WTC11 (cell line): ENCODE measurements around the gene TANC1. TPM values are rescaled to one million over a fixed set of nuclear protein-coding genes. Genes with fewer than 3 reads are reported as not detected.

Source experiments
- ATAC-seq: fragments of 200-7000 bp; cut with Tn5 transposase; 2 replicates; pipeline ENCODE4 v1.10.0; 2021; ENCODE audit warnings: mild to moderate bottlenecking, moderate library complexity
- CTCF ChIA-PET: fragments of 300-600 bp; sonication (Branson Sonifier 250); formaldehyde crosslinking; loops from one replicate; lab custom pipeline; 2021; ENCODE audit warnings: antibody characterized with exemption; lab: Charles Lee
- POLR2A ChIA-PET: fragments of 350-600 bp; sonication (Branson Sonifier 250); formaldehyde crosslinking; loops from one replicate; lab custom pipeline; 2021; ENCODE audit warnings: antibody characterized with exemption; lab: Charles Lee
- DNase-seq: peaks from one replicate; pipeline ENCODE4 v3.0.0; 2021; ENCODE audit warnings: low spot score
- H3K27ac Mint-ChIP-seq: 2 replicates; pipeline ENCODE4 v1.8.0; 2021; ENCODE audit warnings: mixed read lengths
- H3K27me3 Mint-ChIP-seq: 2 replicates; pipeline ENCODE4 v1.8.0; 2021; ENCODE audit warnings: low read depth, mild to moderate bottlenecking, moderate library complexity, mixed read lengths
- H3K36me3 Mint-ChIP-seq: 2 replicates; pipeline ENCODE4 v1.8.0; 2021; ENCODE audit warnings: mixed read lengths
- H3K4me1 Mint-ChIP-seq: 2 replicates; pipeline ENCODE4 v1.8.0; 2022; ENCODE audit warnings: mixed read lengths
- H3K4me3 Mint-ChIP-seq: 2 replicates; pipeline ENCODE4 v1.8.0; 2021; ENCODE audit warnings: mild to moderate bottlenecking, moderate library complexity, mixed read lengths
- H3K9me3 Mint-ChIP-seq: 2 replicates; pipeline ENCODE4 v1.8.0; 2021; ENCODE audit warnings: mixed read lengths
- ETV6 ChIP-seq: sonication (generic); formaldehyde crosslinking; IDR thresholded peaks from 2 replicates; pipeline ENCODE4 v1.8.1; 2022; ENCODE audit warnings: mild to moderate bottlenecking, missing genetic modification reagents
- FOXJ3 ChIP-seq: sonication (generic); formaldehyde crosslinking; IDR thresholded peaks from 2 replicates; pipeline ENCODE4 v1.9.0; 2021; ENCODE audit warnings: missing genetic modification reagents, mild to moderate bottlenecking, borderline replicate concordance
- HMGA2 ChIP-seq: fragments of 250-450 bp; sonication (Bioruptor Pico); IDR thresholded peaks from 2 replicates; pipeline ENCODE4 v1.4.0; 2021; ENCODE audit warnings: mild to moderate bottlenecking, moderate library complexity
- NR1H2 ChIP-seq: sonication (generic); formaldehyde crosslinking; IDR thresholded peaks from 2 replicates; pipeline ENCODE4 v1.9.0; 2021; ENCODE audit warnings: mild to moderate bottlenecking, moderate library complexity, missing genetic modification reagents
- SP1 ChIP-seq: sonication (generic); formaldehyde crosslinking; conservative IDR thresholded peaks from 2 replicates; pipeline ENCODE4 v1.8.1; 2022; ENCODE audit warnings: missing genetic modification reagents
- TCF7 ChIP-seq: sonication (generic); formaldehyde crosslinking; IDR thresholded peaks from 2 replicates; pipeline ENCODE4 v1.8.0; 2022; ENCODE audit warnings: mild to moderate bottlenecking, low read depth, missing genetic modification reagents, moderate library complexity
- TEAD4 ChIP-seq: sonication (generic); formaldehyde crosslinking; IDR thresholded peaks from 2 replicates; pipeline ENCODE4 v1.8.0; 2022; ENCODE audit warnings: mild to moderate bottlenecking, missing genetic modification reagents
- ZNF138 ChIP-seq: sonication (generic); formaldehyde crosslinking; conservative IDR thresholded peaks from 2 replicates; pipeline ENCODE4 v1.8.1; 2022; ENCODE audit warnings: mild to moderate bottlenecking, moderate library complexity, missing genetic modification reagents
- ZNF317 ChIP-seq: sonication (generic); formaldehyde crosslinking; IDR thresholded peaks from 2 replicates; pipeline ENCODE4 v1.8.1; 2023; ENCODE audit warnings: low read depth, mild to moderate bottlenecking, moderate library complexity, missing genetic modification reagents, borderline replicate concordance
- ZNF416 ChIP-seq: fragments of 250-450 bp; sonication (Bioruptor Pico); IDR thresholded peaks from 2 replicates; pipeline ENCODE4 v1.9.0; 2021; ENCODE audit warnings: mild to moderate bottlenecking, inconsistent platforms
- ZNF423 ChIP-seq: fragments of 250-450 bp; sonication (Bioruptor Pico); IDR thresholded peaks from 2 replicates; pipeline ENCODE4 v2.1.2; 2022; ENCODE audit warnings: mild to moderate bottlenecking, moderate library complexity
- total RNA-seq: library from RNA; stranded (reverse); gene quantifications from 3 replicates; pipeline ENCODE4 v1.2.3, GENCODE V29; 2021
- TF ChIP-seq, protein P1 (sequence below): sonication (generic); formaldehyde crosslinking; IDR thresholded peaks from 2 replicates; pipeline ENCODE4 v1.8.1; 2022; ENCODE audit warnings: low read depth, missing genetic modification reagents, borderline replicate concordance
- TF ChIP-seq, protein P2 (sequence below): sonication (generic); formaldehyde crosslinking; IDR thresholded peaks from 2 replicates; pipeline ENCODE4 v1.8.0; 2023; ENCODE audit warnings: missing genetic modification reagents
- TF ChIP-seq, protein P3 (sequence below): sonication (generic); formaldehyde crosslinking; IDR thresholded peaks from 2 replicates; pipeline ENCODE4 v1.8.1; 2023; ENCODE audit warnings: mild to moderate bottlenecking, missing genetic modification reagents
- TF ChIP-seq, protein P4 (sequence below): sonication (generic); formaldehyde crosslinking; IDR thresholded peaks from 2 replicates; pipeline ENCODE4 v1.8.1; 2022; ENCODE audit warnings: low read depth, mild to moderate bottlenecking, moderate library complexity, missing genetic modification reagents, borderline replicate concordance
- TF ChIP-seq, protein P5 (sequence below): sonication (generic); formaldehyde crosslinking; IDR thresholded peaks from 2 replicates; pipeline ENCODE4 v1.8.1; 2023; ENCODE audit warnings: mild to moderate bottlenecking, missing genetic modification reagents, moderate library complexity
- TF ChIP-seq, protein P6 (sequence below): fragments of 250-450 bp; sonication (Bioruptor Pico); IDR thresholded peaks from 2 replicates; pipeline ENCODE4 v1.9.0; 2021; ENCODE audit warnings: moderate library complexity, mild to moderate bottlenecking, inconsistent platforms, borderline replicate concordance
- TF ChIP-seq, protein P7 (sequence below): sonication (generic); formaldehyde crosslinking; IDR thresholded peaks from 2 replicates; pipeline ENCODE4 v1.8.0; 2022; ENCODE audit warnings: mild to moderate bottlenecking, missing genetic modification reagents

The TANC1 gene
- total RNA-seq, 1 experiment from 2014 or later, result 11.6 TPM

DNA sequence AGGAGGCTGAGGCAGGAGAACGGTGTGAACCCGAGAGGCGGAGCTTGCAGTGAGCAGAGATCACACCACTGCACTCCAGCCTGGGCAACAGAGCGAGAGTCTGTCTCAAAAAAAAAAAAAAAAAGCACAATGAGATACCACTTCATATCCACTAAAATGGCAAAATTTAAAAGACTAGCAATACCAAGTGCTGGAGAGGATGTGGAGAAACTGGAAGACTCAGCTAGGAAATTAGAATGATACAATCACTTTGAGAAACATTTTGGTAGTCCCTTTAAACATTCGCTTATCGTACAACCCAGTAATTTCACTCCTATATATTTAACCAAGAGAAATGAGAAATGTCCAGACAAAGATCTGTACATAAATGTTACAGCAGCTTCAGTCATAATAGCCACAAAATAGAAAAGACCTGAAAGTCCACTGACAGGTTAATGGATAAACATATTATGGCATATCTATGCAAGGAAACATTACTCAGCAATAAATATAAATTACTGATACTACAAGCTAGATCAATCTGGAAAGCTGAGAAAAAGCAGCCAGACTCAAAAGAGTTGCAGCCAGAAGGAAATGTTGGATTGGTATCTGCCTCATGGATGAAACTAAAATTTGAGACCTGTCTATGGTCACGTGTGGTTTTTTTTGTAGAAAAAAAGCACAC lies 278.0 kb downstream of the TANC1 start (continued):
- TF ChIP-seq, protein P1, sequence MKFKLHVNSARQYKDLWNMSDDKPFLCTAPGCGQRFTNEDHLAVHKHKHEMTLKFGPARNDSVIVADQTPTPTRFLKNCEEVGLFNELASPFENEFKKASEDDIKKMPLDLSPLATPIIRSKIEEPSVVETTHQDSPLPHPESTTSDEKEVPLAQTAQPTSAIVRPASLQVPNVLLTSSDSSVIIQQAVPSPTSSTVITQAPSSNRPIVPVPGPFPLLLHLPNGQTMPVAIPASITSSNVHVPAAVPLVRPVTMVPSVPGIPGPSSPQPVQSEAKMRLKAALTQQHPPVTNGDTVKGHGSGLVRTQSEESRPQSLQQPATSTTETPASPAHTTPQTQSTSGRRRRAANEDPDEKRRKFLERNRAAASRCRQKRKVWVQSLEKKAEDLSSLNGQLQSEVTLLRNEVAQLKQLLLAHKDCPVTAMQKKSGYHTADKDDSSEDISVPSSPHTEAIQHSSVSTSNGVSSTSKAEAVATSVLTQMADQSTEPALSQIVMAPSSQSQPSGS (CRISPR knock-in tag), result no peak
- TF ChIP-seq ETV6 (no peak), ZNF317 (CRISPR knock-in tag) (no peak), FOXJ3 (CRISPR knock-in tag) (no peak), TCF7 (CRISPR knock-in tag) (no peak), SP1 (CRISPR knock-in tag) (no peak)
- TF ChIP-seq, protein P2, sequence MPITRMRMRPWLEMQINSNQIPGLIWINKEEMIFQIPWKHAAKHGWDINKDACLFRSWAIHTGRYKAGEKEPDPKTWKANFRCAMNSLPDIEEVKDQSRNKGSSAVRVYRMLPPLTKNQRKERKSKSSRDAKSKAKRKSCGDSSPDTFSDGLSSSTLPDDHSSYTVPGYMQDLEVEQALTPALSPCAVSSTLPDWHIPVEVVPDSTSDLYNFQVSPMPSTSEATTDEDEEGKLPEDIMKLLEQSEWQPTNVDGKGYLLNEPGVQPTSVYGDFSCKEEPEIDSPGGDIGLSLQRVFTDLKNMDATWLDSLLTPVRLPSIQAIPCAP, result no peak

DNA sequence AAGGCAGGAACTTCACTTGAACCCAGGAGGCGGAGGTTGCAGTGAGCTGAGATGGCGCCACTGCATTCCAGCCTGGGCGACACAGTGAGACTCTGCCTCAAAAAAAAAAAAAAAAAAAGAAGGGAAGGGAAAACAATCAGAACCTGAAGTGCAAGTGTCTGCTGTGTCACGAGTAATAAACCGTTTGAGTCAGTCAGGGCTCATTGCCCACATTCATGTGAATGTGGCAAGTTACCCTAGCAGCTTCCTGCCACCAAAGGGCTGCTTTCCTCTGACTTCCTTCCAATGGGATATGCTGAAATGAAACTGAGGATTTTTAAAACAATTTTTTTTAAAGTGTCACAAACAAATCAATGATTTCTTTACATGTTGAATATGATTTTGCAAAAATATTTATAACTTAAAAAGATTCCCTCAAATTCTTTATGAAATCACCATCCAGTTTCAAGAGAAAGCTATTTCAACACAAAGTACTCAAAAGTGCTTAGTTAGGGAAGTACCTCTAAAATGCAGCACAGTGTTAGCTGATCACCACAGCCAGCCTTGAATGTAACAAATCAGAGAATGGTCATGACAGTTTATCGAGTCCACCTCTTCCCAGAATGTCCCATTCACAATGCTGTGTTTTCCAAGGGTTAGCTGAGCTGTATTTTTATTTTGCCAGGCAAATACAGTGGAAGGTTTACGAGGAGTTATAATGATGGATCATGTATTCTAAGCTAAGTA lies 281.7 kb downstream of the TANC1 start:
- H3K27me3 Mint-ChIP-seq, result no peaks in the 10 kb centered on the region
- DNase-seq (no peak), ATAC-seq (no peak)
- TF ChIP-seq, protein P3, sequence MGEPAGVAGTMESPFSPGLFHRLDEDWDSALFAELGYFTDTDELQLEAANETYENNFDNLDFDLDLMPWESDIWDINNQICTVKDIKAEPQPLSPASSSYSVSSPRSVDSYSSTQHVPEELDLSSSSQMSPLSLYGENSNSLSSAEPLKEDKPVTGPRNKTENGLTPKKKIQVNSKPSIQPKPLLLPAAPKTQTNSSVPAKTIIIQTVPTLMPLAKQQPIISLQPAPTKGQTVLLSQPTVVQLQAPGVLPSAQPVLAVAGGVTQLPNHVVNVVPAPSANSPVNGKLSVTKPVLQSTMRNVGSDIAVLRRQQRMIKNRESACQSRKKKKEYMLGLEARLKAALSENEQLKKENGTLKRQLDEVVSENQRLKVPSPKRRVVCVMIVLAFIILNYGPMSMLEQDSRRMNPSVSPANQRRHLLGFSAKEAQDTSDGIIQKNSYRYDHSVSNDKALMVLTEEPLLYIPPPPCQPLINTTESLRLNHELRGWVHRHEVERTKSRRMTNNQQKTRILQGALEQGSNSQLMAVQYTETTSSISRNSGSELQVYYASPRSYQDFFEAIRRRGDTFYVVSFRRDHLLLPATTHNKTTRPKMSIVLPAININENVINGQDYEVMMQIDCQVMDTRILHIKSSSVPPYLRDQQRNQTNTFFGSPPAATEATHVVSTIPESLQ, result no peak
- TF ChIP-seq NR1H2, result no peak
- TF ChIP-seq, protein P4, sequence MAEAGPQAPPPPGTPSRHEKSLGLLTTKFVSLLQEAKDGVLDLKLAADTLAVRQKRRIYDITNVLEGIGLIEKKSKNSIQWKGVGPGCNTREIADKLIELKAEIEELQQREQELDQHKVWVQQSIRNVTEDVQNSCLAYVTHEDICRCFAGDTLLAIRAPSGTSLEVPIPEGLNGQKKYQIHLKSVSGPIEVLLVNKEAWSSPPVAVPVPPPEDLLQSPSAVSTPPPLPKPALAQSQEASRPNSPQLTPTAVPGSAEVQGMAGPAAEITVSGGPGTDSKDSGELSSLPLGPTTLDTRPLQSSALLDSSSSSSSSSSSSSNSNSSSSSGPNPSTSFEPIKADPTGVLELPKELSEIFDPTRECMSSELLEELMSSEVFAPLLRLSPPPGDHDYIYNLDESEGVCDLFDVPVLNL (CRISPR knock-in tag), result no peak
- TF ChIP-seq, protein P1 (CRISPR knock-in tag), result no peak
- TF ChIP-seq, protein P5, sequence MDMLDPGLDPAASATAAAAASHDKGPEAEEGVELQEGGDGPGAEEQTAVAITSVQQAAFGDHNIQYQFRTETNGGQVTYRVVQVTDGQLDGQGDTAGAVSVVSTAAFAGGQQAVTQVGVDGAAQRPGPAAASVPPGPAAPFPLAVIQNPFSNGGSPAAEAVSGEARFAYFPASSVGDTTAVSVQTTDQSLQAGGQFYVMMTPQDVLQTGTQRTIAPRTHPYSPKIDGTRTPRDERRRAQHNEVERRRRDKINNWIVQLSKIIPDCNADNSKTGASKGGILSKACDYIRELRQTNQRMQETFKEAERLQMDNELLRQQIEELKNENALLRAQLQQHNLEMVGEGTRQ, result no peak
- no peak for TF ChIP-seq ZNF138 (CRISPR knock-in tag)
- no peak for TF ChIP-seq ZNF423 (CRISPR knock-in tag)
- no peak for TF ChIP-seq ZNF416 (CRISPR knock-in tag)
- TF ChIP-seq HMGA2 (CRISPR knock-in tag), result no peak
- TF ChIP-seq, protein P6, sequence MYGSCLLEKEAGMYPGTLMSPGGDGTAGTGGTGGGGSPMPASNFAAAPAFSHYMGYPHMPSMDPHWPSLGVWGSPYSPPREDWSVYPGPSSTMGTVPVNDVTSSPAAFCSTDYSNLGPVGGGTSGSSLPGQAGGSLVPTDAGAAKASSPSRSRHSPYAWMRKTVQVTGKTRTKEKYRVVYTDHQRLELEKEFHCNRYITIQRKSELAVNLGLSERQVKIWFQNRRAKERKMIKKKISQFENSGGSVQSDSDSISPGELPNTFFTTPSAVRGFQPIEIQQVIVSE (CRISPR knock-in tag), result no peak
- no peak for TF ChIP-seq TEAD4 (CRISPR knock-in tag)
- TF ChIP-seq, protein P7, sequence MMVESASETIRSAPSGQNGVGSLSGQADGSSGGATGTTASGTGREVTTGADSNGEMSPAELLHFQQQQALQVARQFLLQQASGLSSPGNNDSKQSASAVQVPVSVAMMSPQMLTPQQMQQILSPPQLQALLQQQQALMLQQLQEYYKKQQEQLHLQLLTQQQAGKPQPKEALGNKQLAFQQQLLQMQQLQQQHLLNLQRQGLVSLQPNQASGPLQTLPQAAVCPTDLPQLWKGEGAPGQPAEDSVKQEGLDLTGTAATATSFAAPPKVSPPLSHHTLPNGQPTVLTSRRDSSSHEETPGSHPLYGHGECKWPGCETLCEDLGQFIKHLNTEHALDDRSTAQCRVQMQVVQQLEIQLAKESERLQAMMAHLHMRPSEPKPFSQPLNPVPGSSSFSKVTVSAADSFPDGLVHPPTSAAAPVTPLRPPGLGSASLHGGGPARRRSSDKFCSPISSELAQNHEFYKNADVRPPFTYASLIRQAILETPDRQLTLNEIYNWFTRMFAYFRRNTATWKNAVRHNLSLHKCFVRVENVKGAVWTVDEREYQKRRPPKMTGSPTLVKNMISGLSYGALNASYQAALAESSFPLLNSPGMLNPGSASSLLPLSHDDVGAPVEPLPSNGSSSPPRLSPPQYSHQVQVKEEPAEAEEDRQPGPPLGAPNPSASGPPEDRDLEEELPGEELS (CRISPR knock-in tag), result no peak
- H3K36me3 Mint-ChIP-seq, result peaks cover 14% of the 10 kb centered on the region
- ChIA-PET POLR2A (interaction anchor here (0.6 kb wide), 1 partner anchor 10 kb away, joined by 4 read pairs; no protein-coding TSS in a partner anchor), CTCF (interaction anchor here (0.6 to 0.7 kb wide), 2 partner anchors 349 to 562 kb away, joined by 3 to 4 read pairs; no protein-coding TSS in a partner anchor)
- H3K27ac Mint-ChIP-seq, result 0 out of 2 replicates have a peak overlapping the region, but pooled peaks have one; percentile 33
- H3K9me3 Mint-ChIP-seq, result peaks cover 8% of the 10 kb centered on the region
- H3K4me1 Mint-ChIP-seq, result no peaks in the 10 kb centered on the region
- H3K4me3 Mint-ChIP-seq, result no peak overlapping the region
